DMS 273 treated with DMSO at 0.1 percent for 48 hours (cell line): ENCODE results near the gene MX2.
"Not testable (repeated sequence)": the region's sequence is repeated elsewhere in the genome, so short reads cannot be mapped to it uniquely, and the experiment has no call there.

Source experiments
- DNase-seq: peaks from one replicate; lab custom pipeline; 2025; lab: John Stamatoyannopoulos, UW

Gene MX2

GRCh38 chr21:41337515-41337914, 24.3 kb upstream of the MX2 start:
- no peak for DNase-seq

GRCh38 chr21:41338455-41338854, 23.4 kb upstream of the MX2 start:
- no peak for DNase-seq

DNA sequence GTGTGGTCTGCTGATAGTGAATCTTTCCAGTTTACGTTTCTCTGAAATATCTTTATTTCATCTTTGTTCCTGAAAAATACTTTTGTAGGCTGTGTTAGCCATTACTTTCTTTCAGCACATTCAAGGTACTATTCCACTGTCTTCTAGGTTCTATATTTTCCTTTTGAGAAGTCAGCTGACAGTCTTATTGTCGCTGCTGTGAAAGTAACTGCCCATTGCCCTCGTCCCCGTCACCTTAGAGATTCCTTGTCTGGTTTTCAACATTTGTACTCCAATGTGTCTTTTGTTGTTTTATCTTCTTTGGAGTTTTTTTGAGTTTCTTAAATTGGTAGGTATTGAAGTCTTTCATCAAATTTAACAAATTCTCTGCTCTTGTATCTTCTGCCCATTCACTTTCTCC, 19.8 kb upstream of the MX2 start:
- no peak for DNase-seq

DNA sequence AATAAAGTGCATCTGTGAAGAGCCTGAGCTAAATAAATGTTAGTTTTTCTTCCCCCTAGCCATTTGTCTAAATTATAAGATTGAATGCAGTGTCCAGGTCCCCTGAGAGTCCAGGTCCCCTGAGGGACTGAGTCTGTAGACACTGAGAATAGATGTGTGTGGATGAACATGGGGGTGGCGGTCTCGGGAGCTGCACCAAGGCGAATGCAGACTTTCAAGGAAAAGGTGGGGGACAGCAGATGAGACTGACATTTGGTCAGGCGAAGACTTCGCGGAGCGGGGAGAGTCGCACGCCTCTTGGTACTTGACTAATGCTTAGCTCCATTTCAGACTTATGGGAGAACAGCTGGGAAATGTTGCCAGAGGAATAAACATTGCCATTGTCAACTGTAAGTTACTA, 17.7 kb upstream of the MX2 start:
- no peak for DNase-seq

GRCh38 chr21:41345356-41345755, 16.5 kb upstream of the MX2 start:
- DNase-seq, result no peak

- DNase-seq, result no peak
These were observed 15.7 kb upstream of the MX2 start for GRCh38 chr21:41345934-41346685.

DNA sequence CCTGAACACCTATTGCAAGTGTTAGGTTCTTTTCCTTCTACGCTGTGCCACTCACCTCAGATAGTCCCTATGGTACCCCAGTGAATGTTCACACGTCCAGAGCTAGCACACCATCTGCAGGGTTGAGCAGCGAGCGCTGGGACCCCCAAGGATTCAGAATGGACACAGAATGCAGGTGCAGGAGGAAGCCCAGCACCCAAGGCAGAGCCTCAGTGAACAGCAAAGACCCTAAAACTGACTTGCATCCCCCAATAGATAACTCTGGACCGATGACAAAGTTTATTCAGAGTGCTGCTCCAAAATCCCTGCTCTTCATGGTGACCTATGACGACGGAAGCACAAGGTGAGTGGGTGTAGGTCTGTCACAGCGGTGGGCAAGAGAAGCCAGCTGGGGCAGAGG, 15.1 kb upstream of the MX2 start:
- no peak for DNase-seq

DNA sequence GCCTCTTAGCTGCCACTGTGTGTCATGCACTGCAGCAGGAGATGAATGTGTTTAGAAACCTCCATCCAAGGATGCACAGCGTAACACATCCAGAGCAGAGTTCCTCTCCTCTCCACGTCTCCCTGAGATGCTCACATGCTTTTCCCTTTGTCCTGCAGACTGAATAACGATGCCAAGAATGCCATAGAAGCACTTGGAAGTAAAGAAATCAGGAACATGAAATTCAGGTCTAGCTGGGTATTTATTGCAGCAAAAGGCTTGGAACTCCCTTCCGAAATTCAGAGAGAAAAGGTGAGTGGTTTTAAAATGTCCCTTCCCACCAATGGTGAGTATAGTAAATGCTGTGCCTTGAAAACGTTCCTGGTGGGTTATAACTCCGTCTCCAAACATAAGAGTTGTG, 13.4 kb upstream of the MX2 start:
- no peak for DNase-seq

DNA sequence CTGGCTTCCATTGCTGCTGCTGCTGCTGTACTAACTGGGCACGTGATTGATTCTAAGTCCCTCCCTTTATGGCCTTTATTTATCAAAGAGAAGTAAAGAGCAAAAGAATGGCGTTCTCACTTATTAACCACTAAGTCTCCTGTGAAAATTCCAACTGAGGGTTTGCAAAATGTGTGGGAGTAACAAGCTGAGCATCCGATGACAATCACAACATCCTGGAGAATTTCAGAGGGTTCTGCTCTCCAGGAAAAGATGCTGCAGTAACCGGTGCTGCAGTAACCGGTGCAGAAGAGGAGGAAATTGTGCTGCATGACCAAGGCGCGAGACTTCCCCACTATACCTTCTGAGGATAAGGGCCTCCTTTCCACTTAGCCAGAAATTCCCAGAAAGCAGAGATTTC, 12.7 kb upstream of the MX2 start:
- no peak for DNase-seq

GRCh38 chr21:41349619-41350390, 12.0 kb upstream of the MX2 start:
- DNase-seq, result no peak

- DNase-seq, result no peak
These were observed 11.2 kb upstream of the MX2 start for GRCh38 chr21:41350436-41351155.

GRCh38 chr21:41357546-41357945, 4.3 kb upstream of the MX2 start:
- no peak for DNase-seq

GRCh38 chr21:41358193-41359166, 3.3 kb upstream of the MX2 start:
- no peak for DNase-seq

- DNase-seq, result no peak
These were observed 2.5 kb upstream of the MX2 start for GRCh38 chr21:41359286-41359685.

GRCh38 chr21:41359754-41360071, 2.1 kb upstream of the MX2 start:
- DNase-seq, result not testable (repeated sequence)

- DNase-seq, result no peak
These were observed 1.6 kb upstream of the MX2 start for GRCh38 chr21:41360072-41360821.

DNA sequence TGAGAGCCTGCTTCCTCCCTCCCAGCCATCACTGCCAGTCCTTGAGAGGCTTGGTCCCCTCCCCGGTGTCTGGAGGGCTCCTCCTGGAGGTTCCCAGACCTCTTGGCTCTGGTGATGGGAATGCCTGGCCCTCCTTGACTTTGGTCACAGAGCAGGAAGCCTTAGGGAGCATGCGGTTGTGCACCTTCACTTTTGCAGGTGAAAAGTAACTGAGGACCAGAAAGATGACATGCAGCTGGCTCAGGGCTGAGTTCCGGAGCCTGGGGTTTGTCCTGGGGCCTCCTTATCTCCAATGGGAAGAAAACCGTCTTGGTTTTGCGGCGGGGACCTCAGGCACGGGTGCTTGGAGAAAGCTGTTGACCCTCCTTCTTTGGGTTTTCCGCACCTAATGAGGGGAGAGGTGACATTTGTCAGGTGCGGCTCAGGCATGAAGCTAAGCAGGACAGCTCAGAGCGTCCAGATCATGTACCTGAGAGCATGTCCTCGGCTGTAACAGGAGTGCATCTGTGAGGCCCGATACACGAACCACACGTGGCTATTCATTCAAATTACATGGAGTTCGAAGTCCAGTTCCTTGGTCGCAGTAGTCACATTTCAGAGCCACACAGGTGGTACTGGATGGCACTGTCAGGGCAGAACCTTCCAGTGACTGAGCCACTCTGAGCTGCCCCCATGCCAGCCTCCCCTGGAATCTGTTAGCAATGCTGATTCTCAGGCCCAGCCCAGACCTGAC, 608 bp upstream of the MX2 start:
- no peak for DNase-seq

- DNase-seq, result no peak
These were observed 960 bp downstream of the MX2 start for GRCh38 chr21:41362605-41363369.

GRCh38 chr21:41363370-41364270, 1.8 kb downstream of the MX2 start:
- no peak for DNase-seq
